Measurements from ENCODE around the gene NFKBIL1. TPM values are rescaled to one million over a fixed set of nuclear protein-coding genes. Genes with fewer than 3 reads are reported as not detected.
A peak's percentile ranks its signal among the peaks of the same experiment; 100 is the strongest.

Gene NFKBIL1
- total and polyA plus RNA-seq, 9 of the 15 experiments (the other 6 are each of a cell fraction or from before 2014, with no cell fraction given) = 0.49 to 33.1 (median 7.6) TPM

GRCh38 chr6:31525932-31526591 lies 21.3 kb upstream of the NFKBIL1 start (continued):
- TF ChIP-seq ZNF655 (CRISPR knock-in tag; IDR thresholded peaks at IDR 0.05) (no peak), HBP1 (CRISPR knock-in tag; IDR thresholded peaks at IDR 0.05) (no peak), GTF2B (IDR thresholded peaks at IDR 0.05; ENCODE audit: extremely low read depth, insufficient read length) (no peak), ZC3H8 (IDR thresholded peaks at IDR 0.05) (no peak), KLF6 (CRISPR knock-in tag; IDR thresholded peaks at IDR 0.05; ENCODE audit: borderline replicate concordance) (no peak), TSHZ1 (CRISPR knock-in tag; IDR thresholded peaks at IDR 0.05) (no peak), RNF2 (IDR thresholded peaks at IDR 0.05) (0 out of 2 replicates have a peak, but pooled peaks have one; percentile 20), HES1 (IDR thresholded peaks at IDR 0.05; ENCODE audit: low read depth) (no peak), SAFB2 (IDR thresholded peaks at IDR 0.05; ENCODE audit: borderline replicate concordance, low read depth, low read length, severe bottlenecking) (no peak), ARID4B (CRISPR knock-in tag; IDR thresholded peaks at IDR 0.05) (peak; percentile 63; the same call in 1 of the 2 replicates), ATF7 (IDR thresholded peaks at IDR 0.05) (0 out of 2 replicates have a peak, but pooled peaks have one; percentile 44), ZNF639 (CRISPR knock-in tag; conservative IDR thresholded peaks at IDR 0.05 in 1 of 2, IDR thresholded peaks at IDR 0.05 in 1 of 2) (peak in 1 of 2 experiments; percentile 35; a peak in 1 of 4 replicates)
